GM12878 (cell line): ENCODE data around the gene CLIC6. TPM values are rescaled to one million over a fixed set of nuclear protein-coding genes. Genes with fewer than 3 reads are reported as not detected.
A peak's percentile ranks its signal among the peaks of the same experiment; 100 is the strongest.

Experiments used
- ATAC-seq: fragments of 200-7000 bp; cut with Tn5 transposase; 3 replicates; pipeline ENCODE4 v1.9.1; 2020; ENCODE audit warnings: mild to moderate bottlenecking, moderate library complexity
- BruUV-seq: library from RNA; stranded (reverse); fragments of 400-500 nt; replicated peaks from 2 replicates; lab custom pipeline; 2021; lab: Mats Ljungman, UMichigan
- CTCF ChIA-PET: fragments of 300-600 bp; sonication (Branson Sonifier 250); formaldehyde crosslinking; extraction: SDS; loops from one replicate; lab custom pipeline; 2021; ENCODE audit warnings: inconsistent platforms; lab: Yijun Ruan, JAX
- POLR2A ChIA-PET: fragments of 350-600 bp; formaldehyde crosslinking; extraction: SDS; loops from one replicate; lab custom pipeline; 2021; ENCODE audit warnings: inconsistent platforms; lab: Charles Lee
- RAD21 ChIA-PET: fragments of 300-600 bp; sonication (Branson Sonifier 250); formaldehyde crosslinking; loops from one replicate; lab custom pipeline; 2023; ENCODE audit warnings: antibody characterized with exemption; ENCODE audit not compliant: unreplicated experiment; lab: Charles Lee
- SMC1A ChIA-PET: fragments of 300-600 bp; sonication (Branson Sonifier 250); formaldehyde crosslinking; loops from one replicate; lab custom pipeline; 2023; ENCODE audit not compliant: unreplicated experiment, uncharacterized antibody; lab: Charles Lee
- DNase-seq: peaks from one replicate; pipeline ENCODE4 v3.0.0-alpha.2; 2011; ENCODE audit warnings: low read depth, low spot score
- FAIRE-seq: peaks from 3 replicates; lab custom pipeline; 2011; peaks lifted over from hg19 to GRCh38; lab: Jason Lieb, UNC
- H2AFZ ChIP-seq: 2 replicates; pipeline ENCODE4 v1.6.0; 2011; ENCODE audit warnings: low read depth, low read length, control low read depth; ENCODE audit not compliant: control insufficient read depth
- H3K27ac ChIP-seq: 2 replicates; pipeline ENCODE4 v1.5.1; 2011; ENCODE audit warnings: control low read depth; ENCODE audit not compliant: control insufficient read depth, insufficient read depth
- H3K27me3 ChIP-seq, 2 experiments: replicated peaks in 1 of 2; 2 replicates each; pipeline versions ENCODE4 v1.6.0 to v1.6.1; 2011; ENCODE audit warnings: low read length in 1 of 2; ENCODE audit not compliant: control insufficient read depth in 2 of 2, insufficient read depth in 2 of 2
- H3K36me3 ChIP-seq, 2 experiments: 2 replicates each; pipeline ENCODE4 v1.5.1; 2011; ENCODE audit warnings: low read length in 1 of 2; ENCODE audit not compliant: control insufficient read depth in 2 of 2, insufficient read depth in 2 of 2
- H3K4me1 ChIP-seq: 2 replicates; pipeline ENCODE4 v1.6.1; 2011; ENCODE audit warnings: mild to moderate bottlenecking, low read length, moderate library complexity, mixed read lengths; ENCODE audit not compliant: control insufficient read depth, insufficient read depth
- H3K4me2 ChIP-seq: 2 replicates; pipeline ENCODE4 v1.6.0; 2011; ENCODE audit warnings: control low read depth; ENCODE audit not compliant: control insufficient read depth, insufficient read depth
- H3K4me3 ChIP-seq: fragments of 200-600 bp; sonication (generic); 2 replicates; pipeline ENCODE4 v1.5.1; 2016
- H3K79me2 ChIP-seq: 2 replicates; pipeline ENCODE4 v1.6.0; 2011; ENCODE audit warnings: low read length; ENCODE audit not compliant: control insufficient read depth, insufficient read depth
- H3K9ac ChIP-seq: 2 replicates; pipeline ENCODE4 v1.8.0; 2011; ENCODE audit warnings: low read length, control low read depth, mixed read lengths; ENCODE audit not compliant: control insufficient read depth, insufficient read depth
- H3K9me3 ChIP-seq: replicated peaks from 3 replicates; pipeline ENCODE4 v1.5.1; 2011; ENCODE audit warnings: mild to moderate bottlenecking, low read length; ENCODE audit not compliant: control insufficient read depth, insufficient read depth
- H4K20me1 ChIP-seq: 2 replicates; pipeline ENCODE4 v1.6.0; 2011; ENCODE audit not compliant: control insufficient read depth, insufficient read depth
- BACH1 ChIP-seq: fragments of 450-650 bp; IDR thresholded peaks from 2 replicates; pipeline ENCODE4 v1.6.1; 2017; ENCODE audit warnings: mild to moderate bottlenecking, borderline replicate concordance
- HDAC6 ChIP-seq: fragments of 200-600 bp; sonication (generic); IDR thresholded peaks from one replicate; pipeline ENCODE4 v1.8.0; 2017; ENCODE audit warnings: antibody characterized with exemption; ENCODE audit not compliant: unreplicated experiment
- IKZF1 ChIP-seq: fragments of 450-650 bp; conservative IDR thresholded peaks from 2 replicates; pipeline ENCODE4 v1.6.1; 2017; ENCODE audit warnings: antibody characterized with exemption, mild to moderate bottlenecking
- IRF3 ChIP-seq: fragments of 450-650 bp; IDR thresholded peaks from 2 replicates; pipeline ENCODE4 v1.6.1; 2014; ENCODE audit warnings: mild to moderate bottlenecking
- MEF2B ChIP-seq: fragments of 450-650 bp; IDR thresholded peaks from 2 replicates; pipeline ENCODE4 v1.6.1; 2018; ENCODE audit warnings: mild to moderate bottlenecking, moderate library complexity; ENCODE audit not compliant: partially characterized antibody, poor library complexity, severe bottlenecking
- POLR2A ChIP-seq: IDR thresholded peaks from 2 replicates; pipeline ENCODE4 v1.6.1; 2011; ENCODE audit warnings: low read depth, mild to moderate bottlenecking, low read length
- SMAD5 ChIP-seq: IDR thresholded peaks from 2 replicates; pipeline ENCODE4 v1.6.1; 2016; ENCODE audit warnings: antibody characterized with exemption, low read depth
- SUZ12 ChIP-seq: fragments of 200-600 bp; sonication (generic); IDR thresholded peaks from one replicate; pipeline ENCODE4 v1.6.1; 2018; ENCODE audit warnings: antibody characterized with exemption, mild to moderate bottlenecking; ENCODE audit not compliant: unreplicated experiment
- ZNF687 ChIP-seq: fragments of 450-650 bp; IDR thresholded peaks from 2 replicates; pipeline ENCODE4 v1.6.1; 2017; ENCODE audit warnings: mild to moderate bottlenecking, moderate library complexity
- ZSCAN29 ChIP-seq: fragments of 450-650 bp; IDR thresholded peaks from 2 replicates; pipeline ENCODE4 v1.6.1; 2017; ENCODE audit warnings: mild to moderate bottlenecking, moderate library complexity
- WGBS: methylation state at CpG from one replicate; pipeline ENCODE4 v1.1.6; 2016; ENCODE audit warnings: low lambda C conversion rate; ENCODE audit not compliant: insufficient replicate concordance, insufficient coverage; ENCODE audit errors: missing lambda C conversion rate; 5-methylcytosine and 5-hydroxymethylcytosine counted together
- in situ Hi-C: fragments of 300-500 bp; cut with MboI; formaldehyde crosslinking; loops from 9 replicates; pipeline ENCODE4 v1.14.3; 2018; ENCODE audit warnings: mixed read lengths
- intact Hi-C: fragments of 100-400 bp; cut with micrococcal nuclease; formaldehyde crosslinking; loops from one replicate; pipeline ENCODE4 v1.14.2; 2022; ENCODE audit not compliant: unreplicated experiment
- polyA plus RNA-seq, 11 experiments: library from polyadenylated mRNA; depleted of rRNA in 4 of 11; unstranded in 6 of 11; stranded (reverse) in 5 of 11; fragments of >200 nt; fragmentation: Nextera tagmentation in 4 of 11; fragmentation: Illumina TruSeq in 1 of 11; extraction: Ambion mirVana in 4 of 11; extraction: Trizol in 1 of 11; gene quantifications; 1 replicate in 1 of 11; 2 replicates in 10 of 11; pipeline versions ENCODE4 v1.2.1 to v1.2.3, GENCODE V29; 2011 to 2016; ENCODE audit warnings: inconsistent platforms in 2 of 11, missing spikeins in 2 of 11, low read depth in 1 of 11
- total RNA-seq, 4 experiments: library from RNA; depleted of rRNA in 3 of 4; stranded (reverse); fragments of >200 nt in 3 of 4; fragmentation: Illumina TruSeq in 1 of 4; extraction: Trizol in 1 of 4; gene quantifications; 2 replicates each; pipeline versions ENCODE4 v1.2.1 to v1.2.3, GENCODE V29; 2013 to 2021

CLIC6 gene
- total and polyA plus RNA-seq, 10 of the 15 experiments (the other 5 are each of a cell fraction or from before 2014, with no cell fraction given), result 5.7 to 34.1 (median 11.2) TPM

- no peak for DNase-seq
- peak; percentile 22 for TF ChIP-seq IKZF1
- TF ChIP-seq IRF3, result no peak
- peak; percentile 49 for TF ChIP-seq MEF2B
- peak; percentile 61 for TF ChIP-seq HDAC6
- no peak for TF ChIP-seq BACH1
- TF ChIP-seq SUZ12, result no peak
- TF ChIP-seq ZSCAN29, result peak; percentile 98
- TF ChIP-seq SMAD5, result 0 out of 2 replicates have a peak, but pooled peaks have one; percentile 27
- TF ChIP-seq ZNF687, result peak; percentile 70
- TF ChIP-seq POLR2A, result peak; percentile 71
- TF ChIP-seq, all 136 proteins: peak for 7
- Histone ChIP-seq H3K9ac (peak overlapping the region; percentile 71), H3K79me2 (peaks cover 40% of the 10 kb centered on the region), H3K4me3 (peak overlapping the region; percentile 91), H3K27me3 (no peaks in the 10 kb centered on the region; a peak in 1 of 4 replicates), H3K4me2 (peak overlapping the region; percentile 24), H3K36me3 (no peaks in the 10 kb centered on the region; a peak in 1 of 4 replicates), H2AFZ (peak overlapping the region; percentile 79), H4K20me1 (no peaks in the 10 kb centered on the region), H3K27ac (peak overlapping the region; percentile 58), H3K9me3 (no peaks in the 10 kb centered on the region; the same call in 2 of the 3 replicates), H3K4me1 (peaks cover 18% of the 10 kb centered on the region)
- ATAC-seq (peak; percentile 80), FAIRE-seq (no peak)
- in situ Hi-C loops (no loop called here), intact Hi-C loops (no loop called here)
- ChIA-PET SMC1A (interaction anchor here (4.1 kb wide), 1 partner anchor 28 kb away, joined by 24 read pairs; no protein-coding TSS in a partner anchor), RAD21 (no interaction called here), POLR2A (interaction anchor here (1.4 kb wide), 1 partner anchor 33 kb away, joined by 4 read pairs; no protein-coding TSS in a partner anchor), CTCF (interaction anchor here (0.8 to 1.8 kb wide), 2 partner anchors 32 to 38 kb away, joined by 3 to 15 read pairs; no protein-coding TSS in a partner anchor)
- BruUV-seq, result no TSS peak
- WGBS, result 4% methylated on average over 52 of the region's 74 CpGs
Observed at GRCh38 chr21:34669149-34669879, 520 bp downstream of the CLIC6 start.
